ENCODE data around the gene AMFR. TPM values are rescaled to one million over a fixed set of nuclear protein-coding genes. Genes with fewer than 3 reads are reported as not detected.

AMFR gene
- polyA plus RNA-seq, 1 donor (not counting 4 experiments of a cell fraction or from before 2014, with no cell fraction given) = 36.9 TPM

DNA sequence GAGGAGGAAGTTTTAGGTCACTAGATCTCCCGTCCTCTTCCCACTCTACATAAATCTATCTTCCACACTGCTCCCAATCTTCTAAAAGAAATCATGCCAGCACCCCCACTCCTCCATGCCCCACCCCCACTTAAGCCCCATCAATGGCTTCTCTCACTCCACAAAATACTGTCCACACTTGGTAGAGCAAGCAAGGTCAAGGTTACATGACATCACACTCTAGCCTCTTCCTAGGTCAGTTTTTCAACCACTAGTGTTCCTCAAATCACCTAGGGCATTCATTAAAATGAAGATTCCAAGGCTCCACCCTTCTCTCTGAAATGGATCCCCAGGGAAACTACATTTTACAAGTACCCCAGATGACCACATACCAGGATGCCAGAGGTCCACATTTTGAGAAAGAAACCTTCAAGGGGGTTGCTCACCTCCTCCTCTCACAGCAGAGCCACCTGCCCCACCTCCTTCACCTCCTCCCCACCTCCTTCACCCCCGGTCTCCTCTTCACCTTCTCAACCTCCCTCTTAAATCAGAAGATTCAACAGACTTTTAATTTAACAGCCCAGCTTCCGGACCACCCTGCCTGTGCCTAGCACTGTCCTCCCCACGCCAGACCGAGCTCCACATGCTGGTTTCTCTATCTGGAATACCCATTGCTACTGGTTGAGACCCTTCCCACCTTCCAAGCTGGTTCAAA is 3.2 kb downstream of the AMFR start:
- no peak overlapping the region for H3K4me3 ChIP-seq (ENCODE audit: control insufficient read depth in 2 of 3, extremely low read depth in 1 of 3, insufficient read depth in 2 of 3, low read depth in 1 of 3, low read length in 3 of 3)
- H3K9me1 ChIP-seq (ENCODE audit: control insufficient read depth, extremely low read depth, insufficient read depth, low read length) = no peaks in the 10 kb centered on the region
- H3K4me2 ChIP-seq (ENCODE audit: control insufficient read depth, extremely low read depth, insufficient read depth, low read depth, low read length) = peak overlapping the region; percentile 17
- no peaks in the 10 kb centered on the region for H4K20me1 ChIP-seq (ENCODE audit: control insufficient read depth, extremely low read depth, insufficient read depth, low read length)
- no peak overlapping the region for H3K27ac ChIP-seq (ENCODE audit: control insufficient read depth, insufficient read depth, low read length)
- H3K27me3 ChIP-seq (ENCODE audit: control insufficient read depth, extremely low read depth, insufficient read depth, low read length) = no peaks in the 10 kb centered on the region
- no peak overlapping the region for H3K9ac ChIP-seq (ENCODE audit: control insufficient read depth, extremely low read depth, insufficient read depth, low read length)
- TF ChIP-seq EZH2 (IDR thresholded peaks at IDR 0.05; ENCODE audit: low read length) = no peak
- TF ChIP-seq, protein P1, sequence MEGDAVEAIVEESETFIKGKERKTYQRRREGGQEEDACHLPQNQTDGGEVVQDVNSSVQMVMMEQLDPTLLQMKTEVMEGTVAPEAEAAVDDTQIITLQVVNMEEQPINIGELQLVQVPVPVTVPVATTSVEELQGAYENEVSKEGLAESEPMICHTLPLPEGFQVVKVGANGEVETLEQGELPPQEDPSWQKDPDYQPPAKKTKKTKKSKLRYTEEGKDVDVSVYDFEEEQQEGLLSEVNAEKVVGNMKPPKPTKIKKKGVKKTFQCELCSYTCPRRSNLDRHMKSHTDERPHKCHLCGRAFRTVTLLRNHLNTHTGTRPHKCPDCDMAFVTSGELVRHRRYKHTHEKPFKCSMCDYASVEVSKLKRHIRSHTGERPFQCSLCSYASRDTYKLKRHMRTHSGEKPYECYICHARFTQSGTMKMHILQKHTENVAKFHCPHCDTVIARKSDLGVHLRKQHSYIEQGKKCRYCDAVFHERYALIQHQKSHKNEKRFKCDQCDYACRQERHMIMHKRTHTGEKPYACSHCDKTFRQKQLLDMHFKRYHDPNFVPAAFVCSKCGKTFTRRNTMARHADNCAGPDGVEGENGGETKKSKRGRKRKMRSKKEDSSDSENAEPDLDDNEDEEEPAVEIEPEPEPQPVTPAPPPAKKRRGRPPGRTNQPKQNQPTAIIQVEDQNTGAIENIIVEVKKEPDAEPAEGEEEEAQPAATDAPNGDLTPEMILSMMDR (optimal IDR thresholded peaks at IDR 0.05 in 1 of 3, IDR thresholded peaks at IDR 0.05 in 1 of 3, conservative IDR thresholded peaks at IDR 0.05 in 1 of 3; ENCODE audit: extremely low read depth in 1 of 3, insufficient read depth in 2 of 3, low read length in 3 of 3) = no peak
- H3K79me2 ChIP-seq (ENCODE audit: control insufficient read depth, insufficient read depth, low read length) = peaks cover 64% of the 10 kb centered on the region
- no peaks in the 10 kb centered on the region for H3K9me3 ChIP-seq (ENCODE audit: control insufficient read depth, low read depth, low read length)
- H3K4me1 ChIP-seq (ENCODE audit: control insufficient read depth, extremely low read depth, insufficient read depth, low read length) = peaks cover 32% of the 10 kb centered on the region
- dilution Hi-C loops (cut with MboI; ENCODE audit: extremely low pct_ligation_motif_present, low sequenced_read_pairs) = no loop called here
- no peak for FAIRE-seq
- no peak overlapping the region for H2AFZ ChIP-seq (ENCODE audit: control insufficient read depth, low read length)
- no peak for DNase-seq (ENCODE audit: low read depth, low spot score)
- no peaks in the 10 kb centered on the region for H3K36me3 ChIP-seq (ENCODE audit: control insufficient read depth in 2 of 2, extremely low read depth in 1 of 2, insufficient read depth in 2 of 2, low read length in 2 of 2)

DNA sequence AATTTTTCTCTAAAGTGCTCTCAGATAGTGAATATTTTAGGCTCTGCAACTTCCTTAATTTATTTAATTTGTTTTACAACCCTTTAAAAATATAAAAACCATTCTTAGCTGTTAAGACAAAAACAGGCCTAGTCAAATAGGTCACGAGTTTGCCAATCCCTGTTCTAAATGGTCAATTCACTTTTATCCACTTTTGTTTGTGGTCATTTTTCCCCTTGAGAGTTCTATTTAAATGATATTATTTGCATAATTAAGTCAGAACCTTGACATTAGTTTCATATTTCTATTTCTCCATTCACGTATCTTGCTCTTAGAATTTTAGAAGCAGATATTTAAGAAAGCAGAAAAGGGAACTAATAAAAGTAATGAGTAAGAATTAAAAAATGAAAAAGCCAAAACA is 4.0 kb downstream of the AMFR start:
- Histone ChIP-seq H3K4me1 (ENCODE audit: control insufficient read depth, extremely low read depth, insufficient read depth, low read length) (peaks cover 31% of the 10 kb centered on the region), H3K27ac (ENCODE audit: control insufficient read depth, insufficient read depth, low read length) (no peak overlapping the region)
- FAIRE-seq = no peak

More for the DNA sequence above, 4.0 kb downstream of the AMFR start:
- Histone ChIP-seq H3K27me3 (ENCODE audit: control insufficient read depth, extremely low read depth, insufficient read depth, low read length) (no peaks in the 10 kb centered on the region), H3K79me2 (ENCODE audit: control insufficient read depth, insufficient read depth, low read length) (peaks cover 70% of the 10 kb centered on the region), H3K36me3 (ENCODE audit: control insufficient read depth in 2 of 2, extremely low read depth in 1 of 2, insufficient read depth in 2 of 2, low read length in 2 of 2) (no peaks in the 10 kb centered on the region), H3K4me3 (ENCODE audit: control insufficient read depth in 2 of 3, extremely low read depth in 1 of 3, insufficient read depth in 2 of 3, low read depth in 1 of 3, low read length in 3 of 3) (no peak overlapping the region), H3K9me1 (ENCODE audit: control insufficient read depth, extremely low read depth, insufficient read depth, low read length) (no peaks in the 10 kb centered on the region), H3K9me3 (ENCODE audit: control insufficient read depth, low read depth, low read length) (no peaks in the 10 kb centered on the region), H4K20me1 (ENCODE audit: control insufficient read depth, extremely low read depth, insufficient read depth, low read length) (no peaks in the 10 kb centered on the region), H3K9ac (ENCODE audit: control insufficient read depth, extremely low read depth, insufficient read depth, low read length) (no peak overlapping the region), H3K4me2 (ENCODE audit: control insufficient read depth, extremely low read depth, insufficient read depth, low read depth, low read length) (no peak overlapping the region), H2AFZ (ENCODE audit: control insufficient read depth, low read length) (no peak overlapping the region)
- dilution Hi-C loops (cut with MboI; ENCODE audit: extremely low pct_ligation_motif_present, low sequenced_read_pairs) = no loop called here
- DNase-seq (ENCODE audit: low read depth, low spot score) = no peak
- TF ChIP-seq EZH2 (IDR thresholded peaks at IDR 0.05; ENCODE audit: low read length) = no peak
- TF ChIP-seq, protein P1 (optimal IDR thresholded peaks at IDR 0.05 in 1 of 3, IDR thresholded peaks at IDR 0.05 in 1 of 3, conservative IDR thresholded peaks at IDR 0.05 in 1 of 3; ENCODE audit: extremely low read depth in 1 of 3, insufficient read depth in 2 of 3, low read length in 3 of 3) = no peak

All from keratinocyte (primary cell).